Measurements from ENCODE around the gene ELP2. TPM values are rescaled to one million over a fixed set of nuclear protein-coding genes. Genes with fewer than 3 reads are reported as not detected.
"Not testable (repeated sequence)": the region's sequence is repeated elsewhere in the genome, so short reads cannot be mapped to it uniquely, and the experiment has no call there.

ELP2 gene
- total RNA-seq, 2 donors from 2014 or later = 36.3 to 39.9 TPM

- DNase-seq (no peak), ATAC-seq (no peak)
- intact Hi-C loops (cut with DNase I, micrococcal nuclease) = no loop called here
Measured at GRCh38 chr18:36152781-36153180, 23.1 kb downstream of the ELP2 start.

- DNase-seq (no peak), ATAC-seq (no peak)
- intact Hi-C loops (cut with DNase I, micrococcal nuclease) = no loop called here
Measured at GRCh38 chr18:36153203-36153602, 23.5 kb downstream of the ELP2 start.

GRCh38 chr18:36153771-36154170 is 24.1 kb downstream of the ELP2 start:
- intact Hi-C loops (cut with DNase I, micrococcal nuclease) = no loop called here
- no peak for ATAC-seq
- DNase-seq = no peak

- intact Hi-C loops (cut with DNase I, micrococcal nuclease) = no loop called here
- ATAC-seq = no peak
- DNase-seq = no peak
Measured at GRCh38 chr18:36155851-36156757, 26.4 kb downstream of the ELP2 start.

GRCh38 chr18:36157441-36157840 is 27.7 kb downstream of the ELP2 start:
- DNase-seq (no peak), ATAC-seq (no peak)

GRCh38 chr18:36158266-36158867 is 28.7 kb downstream of the ELP2 start:
- no peak for ATAC-seq
- intact Hi-C loops (cut with DNase I, micrococcal nuclease) = no loop called here
- DNase-seq = no peak

More at GRCh38 chr18:36157441-36157840, 27.7 kb downstream of the ELP2 start:
- intact Hi-C loops (cut with DNase I, micrococcal nuclease) = no loop called here

- intact Hi-C loops (cut with DNase I, micrococcal nuclease) = no loop called here
- DNase-seq (no peak), ATAC-seq (no peak)
Measured at GRCh38 chr18:36160959-36161371, 31.3 kb downstream of the ELP2 start.

- DNase-seq (no peak), ATAC-seq (no peak)
- intact Hi-C loops (cut with DNase I, micrococcal nuclease) = no loop called here
Measured at GRCh38 chr18:36162981-36163380, 33.3 kb downstream of the ELP2 start.

- ATAC-seq (no peak), DNase-seq (no peak)
- intact Hi-C loops (cut with DNase I, micrococcal nuclease) = no loop called here
Measured at GRCh38 chr18:36167692-36168218, 38.1 kb downstream of the ELP2 start.

- ATAC-seq; DNase-seq; intact Hi-C loops (cut with DNase I, micrococcal nuclease): not testable (repeated sequence)
Measured at GRCh38 chr18:36168296-36168695, 38.6 kb downstream of the ELP2 start.

GRCh38 chr18:36169938-36170337 is 40.2 kb downstream of the ELP2 start:
- ATAC-seq (peak; percentile 36), DNase-seq (no peak)
- intact Hi-C loops (cut with DNase I, micrococcal nuclease) = no loop called here

GRCh38 chr18:36175481-36175880 is 45.8 kb downstream of the ELP2 start:
- DNase-seq = no peak
- ATAC-seq = peak; percentile 32
- intact Hi-C loops (cut with DNase I, micrococcal nuclease) = no loop called here

- DNase-seq = peak; percentile 87 to 88
- intact Hi-C loops (cut with DNase I, micrococcal nuclease) = no loop called here
- ATAC-seq = peak; percentile 97
Measured at GRCh38 chr18:36176177-36176584, 46.5 kb downstream of the ELP2 start.

- ATAC-seq = no peak
- intact Hi-C loops (cut with DNase I, micrococcal nuclease) = no loop called here
- no peak for DNase-seq
Measured at GRCh38 chr18:36176711-36177110, 47.0 kb downstream of the ELP2 start.

GRCh38 chr18:36177913-36178312 is 48.2 kb downstream of the ELP2 start:
- intact Hi-C loops (cut with DNase I, micrococcal nuclease) = no loop called here

GRCh38 chr18:36179562-36180355 is 50.1 kb downstream of the ELP2 start:
- no peak for ATAC-seq
- intact Hi-C loops (cut with DNase I, micrococcal nuclease) = no loop called here
- DNase-seq = peak; percentile 39 to 72

More at GRCh38 chr18:36177913-36178312, 48.2 kb downstream of the ELP2 start:
- DNase-seq (no peak), ATAC-seq (no peak)

GRCh38 chr18:36181441-36181840 is 51.7 kb downstream of the ELP2 start:
- ATAC-seq (no peak), DNase-seq (no peak)
- intact Hi-C loops (cut with DNase I, micrococcal nuclease) = no loop called here

- DNase-seq = no peak
- intact Hi-C loops (cut with DNase I, micrococcal nuclease) = no loop called here
- ATAC-seq = no peak
Measured at GRCh38 chr18:36181898-36182506, 52.3 kb downstream of the ELP2 start.

GRCh38 chr18:36183033-36183432 is 53.3 kb downstream of the ELP2 start:
- intact Hi-C loops (cut with DNase I, micrococcal nuclease) = no loop called here
- ATAC-seq (no peak), DNase-seq (no peak)

Data from left colon (tissue), 2 donors.